H54 (cell line): Measurements from ENCODE around the gene CENPX.
A peak's percentile ranks its signal among the peaks of the same experiment; 100 is the strongest.

Source experiments
- DNase-seq: peaks from one replicate; pipeline ENCODE4 v3.0.0; 2011; ENCODE audit warnings: low spot score, mixed read lengths; ENCODE audit not compliant: insufficient read length
- FAIRE-seq: peaks from 3 replicates; lab custom pipeline; 2011; peaks lifted over from hg19 to GRCh38; lab: Jason Lieb, UNC
- POLR2A ChIP-seq: IDR thresholded peaks from 2 replicates; pipeline ENCODE4 v1.6.1; 2011; ENCODE audit warnings: low read depth, mild to moderate bottlenecking, low read length

Gene CENPX

GRCh38 chr17:82019690-82020571 is 2.7 kb downstream of the CENPX start:
- peak; percentile 69 for DNase-seq
- TF ChIP-seq POLR2A: no peak

GRCh38 chr17:82018989-82019689 is 3.5 kb downstream of the CENPX start:
- TF ChIP-seq POLR2A: no peak
- DNase-seq (no peak), FAIRE-seq (no peak)

More at GRCh38 chr17:82019690-82020571, 2.7 kb downstream of the CENPX start:
- no peak for FAIRE-seq

- TF ChIP-seq POLR2A: no peak
- FAIRE-seq: no peak
- no peak for DNase-seq
Observed at GRCh38 chr17:82018152-82018988, 4.3 kb downstream of the CENPX start.

- FAIRE-seq (no peak), DNase-seq (no peak)
- TF ChIP-seq POLR2A: no peak
Observed at GRCh38 chr17:82017612-82018151, 5.0 kb downstream of the CENPX start.

- DNase-seq: no peak
- no peak for FAIRE-seq
- no peak for TF ChIP-seq POLR2A
Observed at GRCh38 chr17:82016875-82017459, 5.7 kb downstream of the CENPX start.

GRCh38 chr17:82016061-82016874 is 6.4 kb downstream of the CENPX start:
- FAIRE-seq: no peak
- no peak for TF ChIP-seq POLR2A
- no peak for DNase-seq

GRCh38 chr17:82015311-82015971 is 7.2 kb downstream of the CENPX start:
- no peak for DNase-seq
- no peak for TF ChIP-seq POLR2A
- FAIRE-seq: no peak

- FAIRE-seq (no peak), DNase-seq (no peak)
- TF ChIP-seq POLR2A: no peak
Observed at GRCh38 chr17:82014971-82015310, 7.7 kb downstream of the CENPX start.

- TF ChIP-seq POLR2A: no peak
- DNase-seq: no peak
- FAIRE-seq: no peak
Observed at GRCh38 chr17:82014432-82014831, 8.2 kb downstream of the CENPX start.

GRCh38 chr17:82013772-82014321 is 8.8 kb downstream of the CENPX start:
- no peak for TF ChIP-seq POLR2A
- DNase-seq (no peak), FAIRE-seq (no peak)

GRCh38 chr17:82013341-82013740 is 9.3 kb downstream of the CENPX start:
- FAIRE-seq (no peak), DNase-seq (no peak)
- no peak for TF ChIP-seq POLR2A
